IMR-90 (cell line): ENCODE results near the gene COL11A2. TPM values are rescaled to one million over a fixed set of nuclear protein-coding genes. Genes with fewer than 3 reads are reported as not detected.

Source experiments
- ATAC-seq: fragments of 200-7000 bp; cut with Tn5 transposase; 2 replicates; pipeline ENCODE4 v1.9.1; 2020; ENCODE audit warnings: low read depth, mild to moderate bottlenecking, moderate library complexity
- BruUV-seq: library from RNA; stranded (reverse); fragments of 400-500 nt; replicated peaks from 2 replicates; lab custom pipeline; 2021; lab: Mats Ljungman, UMichigan
- CTCF ChIA-PET: fragments of 300-600 bp; formaldehyde crosslinking; extraction: SDS; loops from one replicate; lab custom pipeline; 2021; ENCODE audit warnings: antibody characterized with exemption; lab: Yijun Ruan, JAX
- POLR2A ChIA-PET: fragments of 300-600 bp; sonication (Branson Sonifier 250); formaldehyde crosslinking; loops from one replicate; lab custom pipeline; 2022; ENCODE audit warnings: antibody characterized with exemption; ENCODE audit not compliant: unreplicated experiment; lab: Charles Lee
- DNase-seq: peaks from one replicate; pipeline ENCODE4 v3.0.0; 2013
- H2AFZ ChIP-seq: replicated peaks from 2 replicates; pipeline ENCODE3; 2013; ENCODE audit warnings: low read length, mild to moderate bottlenecking; ENCODE audit not compliant: poor library complexity
- H2AK5ac ChIP-seq: 2 replicates; pipeline ENCODE4 v1.6.1; 2013; ENCODE audit warnings: low read depth, low read length, inconsistent platforms
- H2AK9ac ChIP-seq: replicated peaks from 2 replicates; pipeline ENCODE3; 2013; ENCODE audit warnings: mild to moderate bottlenecking, low read depth, low read length, moderate library complexity; ENCODE audit not compliant: poor library complexity
- H2BK120ac ChIP-seq: 2 replicates; pipeline ENCODE4 v1.6.1; 2013; ENCODE audit warnings: low read depth, low read length, inconsistent platforms
- H2BK15ac ChIP-seq: 3 replicates; pipeline ENCODE4 v1.6.1; 2013; ENCODE audit warnings: low read depth, low read length, inconsistent platforms
- H2BK20ac ChIP-seq: 2 replicates; pipeline ENCODE4 v1.6.1; 2013; ENCODE audit warnings: low read depth, mild to moderate bottlenecking, inconsistent platforms, low read length, moderate library complexity
- H2BK5ac ChIP-seq: 2 replicates; pipeline ENCODE4 v1.6.1; 2013; ENCODE audit warnings: mild to moderate bottlenecking, low read depth, low read length, inconsistent platforms; ENCODE audit not compliant: poor library complexity, severe bottlenecking
- H3K14ac ChIP-seq: replicated peaks from 2 replicates; pipeline ENCODE4 v1.6.1; 2013; ENCODE audit warnings: low read depth, low read length, inconsistent platforms
- H3K18ac ChIP-seq: 2 replicates; pipeline ENCODE4 v1.6.1; 2013; ENCODE audit warnings: low read depth, low read length, control low read depth
- H3K23ac ChIP-seq: 2 replicates; pipeline ENCODE4 v1.6.1; 2013; ENCODE audit warnings: low read depth, low read length, inconsistent platforms
- H3K27ac ChIP-seq: 2 replicates; pipeline ENCODE4 v1.5.1; 2013; ENCODE audit warnings: mild to moderate bottlenecking, control low read depth, low read length; ENCODE audit not compliant: insufficient read depth
- H3K27me3 ChIP-seq: 2 replicates; pipeline ENCODE4 v1.6.1; 2013; ENCODE audit warnings: low read length; ENCODE audit not compliant: control insufficient read depth, insufficient read depth
- H3K36me3 ChIP-seq: 2 replicates; pipeline ENCODE4 v1.6.1; 2013; ENCODE audit warnings: low read length, mixed read lengths; ENCODE audit not compliant: control insufficient read depth, insufficient read depth
- H3K4ac ChIP-seq: 2 replicates; pipeline ENCODE4 v1.6.1; 2013; ENCODE audit warnings: low read depth, low read length, inconsistent platforms
- H3K4me1 ChIP-seq: 2 replicates; pipeline ENCODE4 v1.6.1; 2013; ENCODE audit warnings: low read length, mixed read lengths; ENCODE audit not compliant: control insufficient read depth, insufficient read depth
- H3K4me2 ChIP-seq: 2 replicates; pipeline ENCODE4 v1.6.1; 2013; ENCODE audit warnings: low read depth, mild to moderate bottlenecking, control low read depth, low read length, moderate library complexity
- H3K4me3 ChIP-seq: 2 replicates; pipeline ENCODE4 v1.5.1; 2013; ENCODE audit warnings: low read depth, mild to moderate bottlenecking, control low read depth, low read length, moderate library complexity; ENCODE audit not compliant: insufficient read depth
- H3K56ac ChIP-seq: 2 replicates; pipeline ENCODE4 v1.6.1; 2013; ENCODE audit warnings: low read length, inconsistent platforms; ENCODE audit not compliant: insufficient read depth; ENCODE audit errors: extremely low read depth
- H3K79me1 ChIP-seq, 2 experiments: 2 replicates each; pipeline ENCODE4 v1.6.1; 2013; ENCODE audit warnings: low read length in 2 of 2, inconsistent platforms in 1 of 2, low read depth in 1 of 2
- H3K9ac ChIP-seq: 2 replicates; pipeline ENCODE4 v1.6.1; 2013; ENCODE audit warnings: low read depth, low read length, control low read depth
- H3K9me1 ChIP-seq: 2 replicates; pipeline ENCODE4 v1.6.1; 2013; ENCODE audit warnings: low read length, inconsistent platforms; ENCODE audit not compliant: insufficient read depth
- H3K9me3 ChIP-seq: 2 replicates; pipeline ENCODE4 v1.6.1; 2013; ENCODE audit warnings: low read length; ENCODE audit not compliant: control insufficient read depth, insufficient read depth
- H4K20me1 ChIP-seq: 2 replicates; pipeline ENCODE4 v1.6.1; 2013; ENCODE audit warnings: low read length, inconsistent platforms; ENCODE audit not compliant: insufficient read depth
- H4K5ac ChIP-seq: 2 replicates; pipeline ENCODE4 v1.6.1; 2013; ENCODE audit warnings: mild to moderate bottlenecking, low read depth, low read length, control low read depth
- H4K8ac ChIP-seq, 2 experiments: 2 replicates each; pipeline ENCODE4 v1.6.1; 2013; ENCODE audit warnings: low read depth in 2 of 2, low read length in 2 of 2, control low read depth in 1 of 2, inconsistent platforms in 1 of 2
- H4K91ac ChIP-seq: 2 replicates; pipeline ENCODE4 v1.6.1; 2013; ENCODE audit warnings: low read depth, low read length, inconsistent platforms; ENCODE audit not compliant: insufficient read depth
- BHLHE40 ChIP-seq: fragments of 150-350 bp; IDR thresholded peaks from 2 replicates; pipeline ENCODE4 v1.6.1; 2016; ENCODE audit warnings: mild to moderate bottlenecking, low read depth, low read length
- CEBPB ChIP-seq: IDR thresholded peaks from 2 replicates; pipeline ENCODE4 v1.6.1; 2012; ENCODE audit warnings: low read depth, low read length, improper control_type of control experiment
- CHD1 ChIP-seq: IDR thresholded peaks from 2 replicates; pipeline ENCODE4 v1.6.1; 2012; ENCODE audit warnings: low read depth, low read length, improper control_type of control experiment
- FOS ChIP-seq: fragments of 150-350 bp; IDR thresholded peaks from 2 replicates; pipeline ENCODE4 v1.6.1; 2016; ENCODE audit warnings: low read depth, low read length
- MAZ ChIP-seq: IDR thresholded peaks from 2 replicates; pipeline ENCODE4 v1.6.1; 2012; ENCODE audit warnings: low read depth, mild to moderate bottlenecking, low read length, improper control_type of control experiment, moderate library complexity, borderline replicate concordance
- MXI1 ChIP-seq: IDR thresholded peaks from 2 replicates; pipeline ENCODE4 v1.6.1; 2012; ENCODE audit warnings: low read depth, mild to moderate bottlenecking, low read length, moderate library complexity, borderline replicate concordance
- NFE2L2 ChIP-seq: fragments of 150-350 bp; IDR thresholded peaks from 2 replicates; pipeline ENCODE4 v1.6.1; 2016; ENCODE audit warnings: low read depth, mild to moderate bottlenecking, low read length
- POLR2A ChIP-seq: IDR thresholded peaks from 2 replicates; pipeline ENCODE4 v1.6.1; 2012; ENCODE audit warnings: mild to moderate bottlenecking, low read depth, low read length
- RAD21 ChIP-seq: IDR thresholded peaks from 2 replicates; pipeline ENCODE4 v1.6.1; 2012; ENCODE audit warnings: low read length, improper control_type of control experiment
- RFX5 ChIP-seq: IDR thresholded peaks from 2 replicates; pipeline ENCODE4 v1.8.0; 2012; ENCODE audit warnings: low read depth, mild to moderate bottlenecking, low read length, moderate library complexity
- SMC3 ChIP-seq: fragments of 150-350 bp; IDR thresholded peaks from 2 replicates; pipeline ENCODE4 v1.6.1; 2016; ENCODE audit warnings: low read depth, mild to moderate bottlenecking, antibody characterized with exemption, low read length, moderate library complexity
- USF2 ChIP-seq: fragments of 150-350 bp; IDR thresholded peaks from 2 replicates; pipeline ENCODE4 v1.6.1; 2017; ENCODE audit warnings: mild to moderate bottlenecking, antibody characterized with exemption, low read length, low read depth
- WGBS, 2 experiments: methylation state at CpG; one replicate each; pipeline versions ENCODE4 v1.1.5 to v1.1.7; 2013; ENCODE audit warnings: missing lambda C conversion rate in 2 of 2; ENCODE audit not compliant: insufficient read length in 1 of 2; ENCODE audit errors: extremely low coverage in 2 of 2; 5-methylcytosine and 5-hydroxymethylcytosine counted together
- dilution Hi-C: fragments of 300-500 bp; cut with HindIII; formaldehyde crosslinking; loops from one replicate; pipeline ENCODE4 v1.14.3; 2018; ENCODE audit warnings: low sequenced_read_pairs; ENCODE audit not compliant: unreplicated experiment
- in situ Hi-C: fragments of 300-500 bp; cut with MboI; formaldehyde crosslinking; loops from 3 replicates; pipeline ENCODE4 v1.14.3; 2019; ENCODE audit warnings: low sequenced_read_pairs, inconsistent platforms, mixed read lengths
- intact Hi-C: fragments of 100-400 bp; cut with micrococcal nuclease; formaldehyde crosslinking; loops from 2 replicates; pipeline ENCODE4 v1.10.0; 2022
- polyA plus RNA-seq, 3 experiments: library from polyadenylated mRNA; depleted of rRNA; stranded (reverse); fragments of >200 nt; gene quantifications; 2 replicates each; pipeline ENCODE4 v1.2.3, GENCODE V29; 2012; ENCODE audit warnings: low replicate concordance in 1 of 3
- total RNA-seq: library from RNA; depleted of rRNA; stranded (reverse); fragments of >200 nt; gene quantifications from 2 replicates; pipeline ENCODE4 v1.2.3, GENCODE V29; 2012
- TF ChIP-seq, protein P1 (sequence below): fragments of 150-350 bp; IDR thresholded peaks from 2 replicates; pipeline ENCODE4 v1.6.1; 2016; ENCODE audit warnings: low read depth, mild to moderate bottlenecking, low read length, moderate library complexity, borderline replicate concordance

Gene COL11A2
- total and polyA plus RNA-seq, 2 of the 4 experiments (the other 2 are of a cell fraction): under 0.01 to 0.38 TPM

GRCh38 chr6:33176906-33177305 lies 15.4 kb downstream of the COL11A2 start (continued):
- TF ChIP-seq, protein P1, sequence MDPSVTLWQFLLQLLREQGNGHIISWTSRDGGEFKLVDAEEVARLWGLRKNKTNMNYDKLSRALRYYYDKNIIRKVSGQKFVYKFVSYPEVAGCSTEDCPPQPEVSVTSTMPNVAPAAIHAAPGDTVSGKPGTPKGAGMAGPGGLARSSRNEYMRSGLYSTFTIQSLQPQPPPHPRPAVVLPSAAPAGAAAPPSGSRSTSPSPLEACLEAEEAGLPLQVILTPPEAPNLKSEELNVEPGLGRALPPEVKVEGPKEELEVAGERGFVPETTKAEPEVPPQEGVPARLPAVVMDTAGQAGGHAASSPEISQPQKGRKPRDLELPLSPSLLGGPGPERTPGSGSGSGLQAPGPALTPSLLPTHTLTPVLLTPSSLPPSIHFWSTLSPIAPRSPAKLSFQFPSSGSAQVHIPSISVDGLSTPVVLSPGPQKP: no peak
- no peak for TF ChIP-seq SMC3

GRCh38 chr6:33175436-33176069 lies 16.7 kb downstream of the COL11A2 start:
- DNase-seq (no peak), ATAC-seq (no peak)
- no peak overlapping the region for H3K4me3 ChIP-seq
- dilution Hi-C loops: no loop called here
- H3K36me3 ChIP-seq: no peaks in the 10 kb centered on the region
- no peak overlapping the region for H3K56ac ChIP-seq
- H4K8ac ChIP-seq: no peak overlapping the region
- ChIA-PET CTCF (no interaction called here), POLR2A (no interaction called here)
- no peak overlapping the region for H3K27ac ChIP-seq
- H2AFZ ChIP-seq: no peak overlapping the region
- no peak overlapping the region for H3K18ac ChIP-seq
- H3K9me1 ChIP-seq: no peaks in the 10 kb centered on the region
- no peaks in the 10 kb centered on the region for H4K20me1 ChIP-seq
- peak overlapping the region; percentile 50 for H2AK9ac ChIP-seq
- peaks cover 16% of the 10 kb centered on the region for H3K27me3 ChIP-seq
- no peak overlapping the region for H3K4me2 ChIP-seq
- H2BK15ac ChIP-seq: no peak overlapping the region
- H3K23ac ChIP-seq: no peak overlapping the region
- no peak overlapping the region for H2BK5ac ChIP-seq
- no peak overlapping the region for H2BK20ac ChIP-seq
- no peak overlapping the region for H4K91ac ChIP-seq
- no peaks in the 10 kb centered on the region for H3K79me1 ChIP-seq
- H3K9ac ChIP-seq: no peak overlapping the region
- intact Hi-C loops: no loop called here
- no TSS peak for BruUV-seq
- H4K5ac ChIP-seq: no peak overlapping the region
- H3K9me3 ChIP-seq: no peaks in the 10 kb centered on the region
- H2BK120ac ChIP-seq: no peak overlapping the region
- 60% methylated on average over 1 of the region's 10 CpGs; no CpG with 5 or more reads in 1 of the 2 experiments for WGBS, 2 experiments
- in situ Hi-C loops: no loop called here
- no peak overlapping the region for H3K14ac ChIP-seq
- H2AK5ac ChIP-seq: no peak overlapping the region
- H3K4me1 ChIP-seq: no peaks in the 10 kb centered on the region
- H3K4ac ChIP-seq: no peak overlapping the region
- TF ChIP-seq MAZ (no peak), SMC3 (no peak), BHLHE40 (no peak), CEBPB (no peak), USF2 (no peak), RFX5 (no peak), CHD1 (no peak), RAD21 (no peak), MXI1 (no peak), FOS (no peak), POLR2A (no peak), NFE2L2 (no peak)
- TF ChIP-seq, protein P1: no peak
